ENCODE measurements around the gene SAMD4A. TPM values are rescaled to one million over a fixed set of nuclear protein-coding genes. Genes with fewer than 3 reads are reported as not detected.

SAMD4A gene
- polyA plus RNA-seq, 4 donors, result 2.7 to 9.6 (median 3.5) TPM

GRCh38 chr14:54789166-54789565 is 222.2 kb downstream of the SAMD4A start:
- peaks cover 0 to 43% (median 3%) of the 10 kb centered on the region in 3 donors for H3K4me1 ChIP-seq (ENCODE audit: control insufficient read depth in 3 of 3, insufficient read depth in 2 of 3, low read depth in 1 of 3, low read length in 2 of 3)
- no peak overlapping the region for H3K27ac ChIP-seq (ENCODE audit: low read depth in 1 of 3, low read length in 2 of 3)
- no peak overlapping the region for H3K4me3 ChIP-seq (ENCODE audit: low read depth in 1 of 3, low read length in 3 of 3)
- H3K27me3 ChIP-seq (ENCODE audit: control insufficient read depth in 3 of 3, insufficient read depth in 3 of 3, low read length in 3 of 3), result no peaks in the 10 kb centered on the region
- peaks cover 0 to 37% (median 0%) of the 10 kb centered on the region in 3 donors for H3K36me3 ChIP-seq (ENCODE audit: control insufficient read depth in 3 of 3, insufficient read depth in 2 of 3, low read depth in 1 of 3, low read length in 3 of 3)
- no peaks in the 10 kb centered on the region for H3K9me3 ChIP-seq (ENCODE audit: control insufficient read depth in 2 of 2, insufficient read depth in 1 of 2, low read depth in 1 of 2, low read length in 1 of 2)
- no peak for DNase-seq
- no peak for FAIRE-seq
- WGBS, 3 donors, result 88 to 92% (median 88%) methylated on average over 5 of the region's 5 CpGs

- Histone ChIP-seq H3K27me3 (ENCODE audit: control insufficient read depth in 3 of 3, insufficient read depth in 3 of 3, low read length in 3 of 3) (peaks cover 0 to 2% (median 0%) of the 10 kb centered on the region in 3 donors), H3K4me3 (ENCODE audit: low read depth in 1 of 3, low read length in 3 of 3) (no peak overlapping the region), H3K27ac (ENCODE audit: low read depth in 1 of 3, low read length in 2 of 3) (peak overlapping the region in 1 of 3 donors; percentile 21), H3K4me1 (ENCODE audit: control insufficient read depth in 3 of 3, insufficient read depth in 2 of 3, low read depth in 1 of 3, low read length in 2 of 3) (peaks cover 0 to 35% (median 2%) of the 10 kb centered on the region in 3 donors), H3K9me3 (ENCODE audit: control insufficient read depth in 2 of 2, insufficient read depth in 1 of 2, low read depth in 1 of 2, low read length in 1 of 2) (peaks cover 0 to 4% of the 10 kb centered on the region in 2 donors), H3K36me3 (ENCODE audit: control insufficient read depth in 3 of 3, insufficient read depth in 2 of 3, low read depth in 1 of 3, low read length in 3 of 3) (peaks cover 0 to 30% (median 0%) of the 10 kb centered on the region in 3 donors)
- FAIRE-seq (no peak), DNase-seq (peak in 1 of 2 donors; percentile 32)
- WGBS, 3 donors, result 93 to 96% (median 95%) methylated on average over 12 of the region's 12 CpGs
These were observed 223.0 kb downstream of the SAMD4A start for GRCh38 chr14:54789781-54790480.

- Histone ChIP-seq H3K9me3 (ENCODE audit: control insufficient read depth in 2 of 2, insufficient read depth in 1 of 2, low read depth in 1 of 2, low read length in 1 of 2) (peaks cover 0 to 14% of the 10 kb centered on the region in 2 donors), H3K36me3 (ENCODE audit: control insufficient read depth in 3 of 3, insufficient read depth in 2 of 3, low read depth in 1 of 3, low read length in 3 of 3) (peaks cover 0 to 21% (median 0%) of the 10 kb centered on the region in 3 donors), H3K27me3 (ENCODE audit: control insufficient read depth in 3 of 3, insufficient read depth in 3 of 3, low read length in 3 of 3) (peaks cover 0 to 2% (median 0%) of the 10 kb centered on the region in 3 donors), H3K27ac (ENCODE audit: low read depth in 1 of 3, low read length in 2 of 3) (no peak overlapping the region), H3K4me1 (ENCODE audit: control insufficient read depth in 3 of 3, insufficient read depth in 2 of 3, low read depth in 1 of 3, low read length in 2 of 3) (peaks cover 0 to 27% (median 0%) of the 10 kb centered on the region in 3 donors), H3K4me3 (ENCODE audit: low read depth in 1 of 3, low read length in 3 of 3) (no peak overlapping the region)
- FAIRE-seq (no peak), DNase-seq (no peak)
- WGBS, 3 donors, result 58 to 78% (median 71%) methylated on average over 4 of the region's 4 CpGs
These were observed 224.1 kb downstream of the SAMD4A start for GRCh38 chr14:54791001-54791400.

GRCh38 chr14:54792288-54792687 is 225.4 kb downstream of the SAMD4A start:
- H3K27ac ChIP-seq (ENCODE audit: low read depth in 1 of 3, low read length in 2 of 3), result no peak overlapping the region
- H3K9me3 ChIP-seq (ENCODE audit: control insufficient read depth in 2 of 2, insufficient read depth in 1 of 2, low read depth in 1 of 2, low read length in 1 of 2), result peaks cover 0 to 15% of the 10 kb centered on the region in 2 donors
- peaks cover 0 to 22% (median 0%) of the 10 kb centered on the region in 3 donors for H3K4me1 ChIP-seq (ENCODE audit: control insufficient read depth in 3 of 3, insufficient read depth in 2 of 3, low read depth in 1 of 3, low read length in 2 of 3)
- DNase-seq, result no peak
- H3K4me3 ChIP-seq (ENCODE audit: low read depth in 1 of 3, low read length in 3 of 3), result no peak overlapping the region
- peaks cover 0 to 2% (median 0%) of the 10 kb centered on the region in 3 donors for H3K27me3 ChIP-seq (ENCODE audit: control insufficient read depth in 3 of 3, insufficient read depth in 3 of 3, low read length in 3 of 3)
- 82 to 90% (median 85%) methylated on average over 6 of the region's 6 CpGs for WGBS, 3 donors
- peaks cover 0 to 21% (median 0%) of the 10 kb centered on the region in 3 donors for H3K36me3 ChIP-seq (ENCODE audit: control insufficient read depth in 3 of 3, insufficient read depth in 2 of 3, low read depth in 1 of 3, low read length in 3 of 3)
- no peak for FAIRE-seq

- Histone ChIP-seq H3K9me3 (ENCODE audit: control insufficient read depth in 2 of 2, insufficient read depth in 1 of 2, low read depth in 1 of 2, low read length in 1 of 2) (peaks cover 0 to 15% of the 10 kb centered on the region in 2 donors), H3K36me3 (ENCODE audit: control insufficient read depth in 3 of 3, insufficient read depth in 2 of 3, low read depth in 1 of 3, low read length in 3 of 3) (peaks cover 0 to 9% (median 0%) of the 10 kb centered on the region in 3 donors), H3K27ac (ENCODE audit: low read depth in 1 of 3, low read length in 2 of 3) (no peak overlapping the region), H3K4me1 (ENCODE audit: control insufficient read depth in 3 of 3, insufficient read depth in 2 of 3, low read depth in 1 of 3, low read length in 2 of 3) (peaks cover 0 to 17% (median 0%) of the 10 kb centered on the region in 3 donors), H3K27me3 (ENCODE audit: control insufficient read depth in 3 of 3, insufficient read depth in 3 of 3, low read length in 3 of 3) (peaks cover 0 to 2% (median 0%) of the 10 kb centered on the region in 3 donors), H3K4me3 (ENCODE audit: low read depth in 1 of 3, low read length in 3 of 3) (no peak overlapping the region)
- no peak for DNase-seq
- no peak for FAIRE-seq
- 50 to 74% (median 50%) methylated on average over 1 of the region's 1 CpG for WGBS, 3 donors
These were observed 227.2 kb downstream of the SAMD4A start for GRCh38 chr14:54794159-54794558.

- 91 to 93% (median 92%) methylated on average over 3 of the region's 3 CpGs for WGBS, 3 donors
- Histone ChIP-seq H3K4me3 (ENCODE audit: low read depth in 1 of 3, low read length in 3 of 3) (no peak overlapping the region), H3K27ac (ENCODE audit: low read depth in 1 of 3, low read length in 2 of 3) (no peak overlapping the region), H3K27me3 (ENCODE audit: control insufficient read depth in 3 of 3, insufficient read depth in 3 of 3, low read length in 3 of 3) (peaks cover 0 to 2% (median 0%) of the 10 kb centered on the region in 3 donors), H3K36me3 (ENCODE audit: control insufficient read depth in 3 of 3, insufficient read depth in 2 of 3, low read depth in 1 of 3, low read length in 3 of 3) (peaks cover 0 to 4% (median 0%) of the 10 kb centered on the region in 3 donors), H3K9me3 (ENCODE audit: control insufficient read depth in 2 of 2, insufficient read depth in 1 of 2, low read depth in 1 of 2, low read length in 1 of 2) (peaks cover 0 to 15% of the 10 kb centered on the region in 2 donors), H3K4me1 (ENCODE audit: control insufficient read depth in 3 of 3, insufficient read depth in 2 of 3, low read depth in 1 of 3, low read length in 2 of 3) (peaks cover 0 to 17% (median 0%) of the 10 kb centered on the region in 3 donors)
- DNase-seq (no peak), FAIRE-seq (no peak)
These were observed 227.9 kb downstream of the SAMD4A start for GRCh38 chr14:54794796-54795195.

- DNase-seq (no peak), FAIRE-seq (no peak)
- peaks cover 0 to 15% of the 10 kb centered on the region in 2 donors for H3K9me3 ChIP-seq (ENCODE audit: control insufficient read depth in 2 of 2, insufficient read depth in 1 of 2, low read depth in 1 of 2, low read length in 1 of 2)
These were observed 230.0 kb downstream of the SAMD4A start for GRCh38 chr14:54796961-54797360.

GRCh38 chr14:54797556-54797955 is 230.6 kb downstream of the SAMD4A start:
- Histone ChIP-seq H3K27ac (ENCODE audit: low read depth in 1 of 3, low read length in 2 of 3) (no peak overlapping the region), H3K27me3 (ENCODE audit: control insufficient read depth in 3 of 3, insufficient read depth in 3 of 3, low read length in 3 of 3) (peaks cover 0 to 2% (median 0%) of the 10 kb centered on the region in 3 donors), H3K36me3 (ENCODE audit: control insufficient read depth in 3 of 3, insufficient read depth in 2 of 3, low read depth in 1 of 3, low read length in 3 of 3) (no peaks in the 10 kb centered on the region), H3K4me3 (ENCODE audit: low read depth in 1 of 3, low read length in 3 of 3) (no peak overlapping the region), H3K4me1 (ENCODE audit: control insufficient read depth in 3 of 3, insufficient read depth in 2 of 3, low read depth in 1 of 3, low read length in 2 of 3) (no peaks in the 10 kb centered on the region), H3K9me3 (ENCODE audit: control insufficient read depth in 2 of 2, insufficient read depth in 1 of 2, low read depth in 1 of 2, low read length in 1 of 2) (peaks cover 0 to 15% of the 10 kb centered on the region in 2 donors)
- DNase-seq, result no peak
- 84 to 92% (median 85%) methylated on average over 6 of the region's 6 CpGs for WGBS, 3 donors
- FAIRE-seq, result no peak

More at GRCh38 chr14:54796961-54797360, 230.0 kb downstream of the SAMD4A start:
- H3K4me1 ChIP-seq (ENCODE audit: control insufficient read depth in 3 of 3, insufficient read depth in 2 of 3, low read depth in 1 of 3, low read length in 2 of 3), result peaks cover 0 to under 1% (median 0%) of the 10 kb centered on the region in 3 donors
- no peaks in the 10 kb centered on the region for H3K36me3 ChIP-seq (ENCODE audit: control insufficient read depth in 3 of 3, insufficient read depth in 2 of 3, low read depth in 1 of 3, low read length in 3 of 3)
- peaks cover 0 to 2% (median 0%) of the 10 kb centered on the region in 3 donors for H3K27me3 ChIP-seq (ENCODE audit: control insufficient read depth in 3 of 3, insufficient read depth in 3 of 3, low read length in 3 of 3)
- H3K27ac ChIP-seq (ENCODE audit: low read depth in 1 of 3, low read length in 2 of 3), result no peak overlapping the region
- no peak overlapping the region for H3K4me3 ChIP-seq (ENCODE audit: low read depth in 1 of 3, low read length in 3 of 3)

All from small intestine (tissue), 7 donors.